GM18868 (cell line): ENCODE measurements around the gene ZDHHC14.
"Not testable (repeated sequence)": the region's sequence is repeated elsewhere in the genome, so short reads cannot be mapped to it uniquely, and the experiment has no call there.

Experiments
- ATAC-seq: cut with Tn5 transposase; IDR thresholded peaks from one replicate; pipeline ENCODE4 v1.9.1; 2021; ENCODE audit warnings: mild to moderate bottlenecking, moderate library complexity; ENCODE audit not compliant: unreplicated experiment

The ZDHHC14 gene

DNA sequence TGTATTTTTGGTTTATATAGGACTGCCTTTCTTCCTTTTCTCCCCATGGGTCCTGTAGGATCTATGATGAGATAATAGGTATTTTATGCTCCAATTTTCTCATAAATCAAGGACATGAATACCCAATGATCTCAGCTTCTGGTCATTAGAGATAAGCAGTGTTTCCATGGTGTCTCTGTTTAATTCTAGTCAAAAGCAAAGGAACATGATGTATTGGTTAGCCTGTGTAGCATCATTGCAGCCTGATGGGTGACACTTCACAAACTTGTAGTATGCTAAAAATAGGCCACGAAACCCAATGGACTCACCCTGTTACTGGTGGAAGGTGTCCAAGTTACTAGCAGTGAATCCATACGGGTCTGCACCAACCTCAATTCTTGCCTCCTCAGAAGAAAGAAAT lies 325.9 kb downstream of the ZDHHC14 start:
- ATAC-seq = no peak

DNA sequence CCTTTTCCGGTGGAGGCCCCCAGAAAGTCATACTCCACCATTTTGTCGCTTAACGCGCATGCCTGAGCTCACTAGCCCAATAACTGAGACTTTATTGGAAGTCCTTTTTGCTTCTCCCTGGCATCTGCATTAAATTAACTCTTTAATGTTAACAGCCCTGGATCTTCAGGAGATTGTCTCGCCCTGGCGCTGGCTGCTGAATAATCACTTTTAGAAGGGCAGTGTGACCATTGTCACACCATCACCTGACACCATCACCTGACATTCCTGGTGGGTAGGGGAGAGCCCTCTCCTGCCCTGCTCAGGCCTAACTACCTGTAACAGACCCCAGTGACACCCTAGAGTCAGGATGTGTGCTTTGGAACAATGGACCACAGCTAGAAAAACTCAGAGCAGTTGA lies 326.6 kb downstream of the ZDHHC14 start:
- no peak for ATAC-seq

DNA sequence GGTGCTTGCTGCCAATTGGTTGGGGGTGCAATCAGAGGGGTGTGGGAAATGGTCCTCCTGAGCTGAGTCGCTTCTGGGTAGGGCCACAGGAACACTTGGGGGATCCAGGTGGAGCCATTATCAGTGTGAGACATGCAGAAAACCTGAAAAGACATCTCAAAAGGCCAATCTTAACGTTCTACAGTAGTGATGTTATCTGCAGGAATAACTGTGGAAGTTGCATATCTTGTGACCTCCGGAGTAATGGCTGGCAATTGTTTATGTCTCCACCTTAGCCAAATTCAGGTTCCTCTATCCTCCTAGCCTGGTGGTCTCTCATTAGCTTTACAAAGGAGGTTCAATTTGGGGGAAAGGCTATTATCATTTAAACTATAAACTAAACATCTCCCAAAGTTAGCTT lies 327.2 kb downstream of the ZDHHC14 start:
- ATAC-seq = no peak

DNA sequence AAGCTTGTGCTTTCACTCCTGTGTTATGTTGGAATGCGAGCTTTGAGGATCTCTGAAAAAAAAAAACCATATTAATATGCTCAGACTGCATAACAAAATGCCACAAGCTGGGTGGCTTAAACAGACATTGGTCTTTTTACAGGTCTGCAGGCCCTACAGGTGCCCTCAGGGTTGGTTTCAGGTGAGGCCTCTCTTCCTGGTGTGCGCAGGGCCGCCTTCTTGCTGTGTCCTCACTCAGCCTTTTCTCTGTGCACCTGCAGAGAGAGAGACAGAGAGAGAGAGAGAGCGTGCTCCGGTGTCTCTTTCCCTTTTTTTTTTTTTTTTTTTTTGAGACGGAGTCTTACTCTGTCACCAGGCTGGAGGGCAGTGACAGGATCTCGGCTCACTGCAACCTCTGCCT lies 327.9 kb downstream of the ZDHHC14 start:
- no peak for ATAC-seq

DNA sequence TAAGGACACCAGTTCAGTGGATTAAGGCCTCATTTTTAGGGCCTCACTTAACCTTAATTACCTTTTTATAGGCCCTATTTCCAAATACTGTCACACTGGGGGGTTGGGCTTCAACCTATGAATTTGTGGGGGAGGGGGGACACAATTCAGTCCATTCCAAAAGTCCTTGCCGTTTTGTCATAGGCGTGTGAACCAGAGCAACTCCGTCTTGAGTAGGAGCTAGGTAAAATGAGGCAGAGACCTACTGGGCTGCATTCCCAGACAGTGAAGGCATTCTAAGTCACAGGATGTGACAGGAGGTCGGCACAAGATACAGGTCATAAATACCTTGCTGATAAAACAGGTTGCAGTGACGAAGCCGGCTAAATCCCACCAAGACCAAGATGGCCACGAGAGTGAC lies 328.6 kb downstream of the ZDHHC14 start:
- no peak for ATAC-seq

DNA sequence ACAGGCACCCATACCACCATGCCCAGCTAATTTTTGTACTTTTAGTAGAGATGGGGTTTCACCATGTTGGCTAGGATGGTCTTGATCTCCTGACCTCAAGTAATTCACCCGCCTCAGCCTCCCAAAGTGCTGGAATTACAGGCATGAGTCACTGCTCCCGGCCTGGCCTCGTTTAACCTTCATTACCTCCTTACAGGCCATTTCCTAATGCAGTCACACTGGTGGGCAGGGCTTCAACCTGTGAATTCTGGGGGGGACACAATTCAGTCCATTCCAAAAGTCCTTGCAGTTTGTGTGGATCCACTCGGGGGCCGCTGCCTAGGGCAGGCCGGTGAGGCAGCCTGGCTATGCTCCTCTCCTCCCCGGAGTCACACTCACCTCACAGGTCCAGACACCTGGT lies 329.6 kb downstream of the ZDHHC14 start:
- ATAC-seq = no peak

DNA sequence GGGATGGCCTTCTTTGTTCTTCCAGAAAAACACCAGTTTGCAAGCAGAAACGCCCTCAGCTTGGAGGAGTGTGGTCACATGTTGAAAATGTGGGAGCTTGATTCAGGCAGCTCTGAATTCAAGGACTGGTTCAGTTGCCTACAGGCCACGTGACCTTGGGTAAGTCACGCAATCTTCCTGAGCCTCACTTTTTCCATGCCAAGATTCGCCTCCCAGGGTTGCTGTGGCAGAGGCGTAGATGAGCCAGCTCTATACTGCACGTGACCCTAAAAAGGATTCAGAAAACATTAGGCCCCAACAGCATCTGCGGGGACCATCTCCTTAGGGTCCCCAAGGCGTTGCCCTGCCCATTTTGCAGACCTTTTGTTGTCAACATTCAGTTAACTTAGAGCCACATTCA lies 330.1 kb downstream of the ZDHHC14 start:
- no peak for ATAC-seq

DNA sequence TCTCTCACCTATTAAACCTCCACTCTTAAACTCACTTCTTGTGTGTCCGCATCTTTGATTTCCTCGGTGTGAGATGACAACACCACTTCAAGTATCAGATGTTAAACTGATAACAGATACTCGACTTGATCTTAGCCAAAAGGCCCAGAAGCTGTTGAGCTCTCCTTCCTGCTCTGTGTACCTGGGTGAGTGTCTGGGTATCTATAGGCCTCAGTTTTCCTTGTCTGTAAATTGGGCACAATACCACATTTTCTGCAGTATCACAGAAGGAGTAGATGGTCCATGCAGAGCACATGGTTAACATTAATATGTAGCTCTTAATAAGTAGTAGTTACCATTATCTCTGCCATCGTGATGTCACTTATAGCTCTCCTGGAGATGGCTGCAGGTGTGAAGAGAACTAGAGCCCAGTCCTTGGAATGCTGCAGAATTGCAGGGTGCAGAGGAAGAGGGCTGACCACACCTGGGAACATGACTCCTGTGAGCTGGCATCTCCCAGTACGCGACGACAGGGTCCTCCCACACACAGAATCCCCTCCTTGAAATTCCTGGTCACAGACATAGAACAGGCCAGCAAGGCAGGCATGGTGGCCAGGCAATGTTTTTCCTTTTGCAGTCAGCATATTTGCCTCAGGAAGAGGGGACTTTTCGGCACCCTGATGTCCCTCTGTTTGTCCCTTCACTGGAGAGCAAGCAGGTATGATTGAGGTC lies 331.8 kb downstream of the ZDHHC14 start:
- no peak for ATAC-seq

DNA sequence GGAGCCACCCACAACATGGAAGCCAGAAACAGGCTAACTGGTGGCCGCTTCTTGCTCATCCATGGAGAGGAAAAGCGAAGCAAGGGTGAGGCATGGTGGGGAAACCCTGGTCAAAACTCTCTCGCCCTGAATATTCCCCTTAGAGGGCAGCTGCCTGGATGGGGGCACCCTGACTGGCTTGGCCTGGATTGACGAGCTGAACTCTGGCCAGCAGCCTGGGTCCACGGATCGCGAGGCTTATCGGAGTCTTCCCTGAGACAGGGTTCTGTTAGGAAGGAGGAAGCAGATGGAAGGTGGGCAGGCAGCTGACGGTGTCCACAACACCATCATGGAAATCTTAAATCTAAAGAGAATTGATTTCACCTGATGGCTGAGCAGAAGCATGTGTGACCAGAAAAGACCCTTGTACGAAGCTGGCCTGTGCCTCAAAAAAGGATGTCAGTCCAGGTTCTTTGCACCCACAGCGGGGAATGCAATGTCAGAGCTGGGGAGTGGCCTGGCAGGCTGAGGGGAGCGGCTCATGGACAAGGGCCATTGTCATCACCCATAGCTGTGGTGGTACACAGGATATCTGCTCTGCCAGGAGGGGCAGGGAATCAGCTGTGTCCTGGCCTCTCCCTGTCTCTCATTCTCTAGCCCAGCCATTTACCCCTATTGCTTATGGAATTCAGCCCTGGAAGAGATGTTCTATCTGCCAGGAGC lies 332.6 kb downstream of the ZDHHC14 start:
- ATAC-seq = no peak

DNA sequence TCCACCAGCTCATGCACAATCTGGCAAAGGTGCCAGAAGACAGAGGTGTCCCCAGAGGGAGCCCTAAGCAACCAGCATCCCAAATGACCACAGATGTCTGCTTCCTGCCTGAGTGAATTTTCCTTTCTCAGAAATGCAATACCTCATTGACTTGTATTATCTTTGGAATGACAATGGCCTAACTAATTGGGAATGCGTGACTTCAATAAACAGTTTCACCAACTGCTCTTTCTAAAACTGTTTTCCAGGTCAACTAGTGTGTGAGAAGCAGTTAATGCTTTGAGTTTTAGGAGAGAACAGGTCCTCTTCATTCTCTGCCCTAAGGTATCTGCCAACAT lies 333.1 kb downstream of the ZDHHC14 start:
- no peak for ATAC-seq

DNA sequence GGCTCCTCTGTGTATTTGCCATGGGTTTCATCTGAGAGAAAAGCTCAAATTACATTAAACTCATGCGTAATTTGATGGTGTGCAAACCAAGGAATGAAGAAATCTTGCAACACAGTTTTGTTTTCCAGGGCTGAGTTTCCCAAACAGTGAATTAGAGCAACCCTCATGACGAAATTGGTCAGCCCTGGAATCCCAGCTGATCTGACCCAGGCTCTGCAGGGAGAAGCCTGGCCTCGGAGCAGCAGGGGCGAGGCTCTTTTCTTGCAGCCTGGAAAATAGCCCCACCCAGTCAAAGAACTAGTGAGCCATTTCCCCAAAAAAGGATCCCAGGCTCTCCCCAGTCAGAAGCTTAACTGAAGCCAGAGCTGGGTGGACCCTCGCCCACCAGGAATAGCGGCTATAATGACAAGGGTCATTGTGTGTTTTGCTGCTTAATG lies 334.8 kb downstream of the ZDHHC14 start:
- no peak for ATAC-seq

DNA sequence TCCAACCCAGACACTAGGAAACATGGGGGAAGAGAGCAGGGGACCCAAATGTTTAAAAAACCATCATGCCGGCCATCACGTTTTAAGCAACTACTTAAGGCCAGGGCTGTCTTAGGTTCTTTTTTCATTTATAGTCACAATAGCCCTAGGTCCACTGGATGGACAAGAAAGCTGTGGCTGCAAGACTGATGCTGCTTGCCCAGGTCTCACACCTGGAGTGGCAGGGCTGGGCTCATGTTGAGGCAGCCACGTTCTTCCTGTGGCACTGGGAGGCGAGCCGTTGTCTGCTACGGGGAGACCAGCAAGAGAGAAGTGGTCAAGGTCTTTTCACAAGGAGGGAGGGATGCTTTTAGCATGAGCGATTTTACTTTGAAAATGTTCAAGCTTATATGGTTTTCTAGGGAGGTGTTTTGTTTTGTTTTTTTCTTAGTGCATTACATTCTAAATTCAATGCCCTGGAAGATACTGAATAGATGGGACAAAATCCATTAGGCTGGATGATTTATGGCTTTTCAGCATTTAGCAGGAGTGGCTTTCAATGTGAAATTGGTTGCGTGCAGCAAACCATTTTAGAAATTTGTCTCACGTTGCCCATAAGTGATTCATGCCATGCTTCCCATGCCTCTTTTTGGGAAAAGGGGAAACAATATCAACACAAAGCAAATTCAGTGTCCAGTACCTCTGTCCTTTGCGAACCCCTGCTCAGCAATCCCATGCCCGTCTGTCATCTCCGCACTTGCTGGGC lies 335.4 kb downstream of the ZDHHC14 start:
- no peak for ATAC-seq

DNA sequence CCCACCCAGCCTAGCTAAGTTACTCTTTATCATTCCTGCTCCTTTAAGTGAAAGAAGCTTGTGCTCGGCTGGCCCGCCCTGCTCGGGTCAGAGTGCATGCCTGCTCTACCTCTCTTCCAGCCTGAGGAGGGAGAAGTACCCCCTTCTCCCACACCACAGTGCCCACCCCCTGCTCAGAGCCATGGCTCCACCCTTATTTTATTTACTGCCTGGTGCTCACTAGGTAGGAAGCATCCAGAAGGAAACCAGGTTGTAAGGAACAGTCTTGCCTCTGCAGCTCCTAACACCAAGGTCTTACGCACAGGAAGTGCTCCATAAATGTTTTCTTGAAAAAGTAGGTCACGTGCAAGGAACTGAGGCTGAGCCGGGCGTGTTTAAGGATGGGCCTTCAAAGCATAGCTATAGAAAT lies 336.4 kb downstream of the ZDHHC14 start:
- ATAC-seq = no peak

DNA sequence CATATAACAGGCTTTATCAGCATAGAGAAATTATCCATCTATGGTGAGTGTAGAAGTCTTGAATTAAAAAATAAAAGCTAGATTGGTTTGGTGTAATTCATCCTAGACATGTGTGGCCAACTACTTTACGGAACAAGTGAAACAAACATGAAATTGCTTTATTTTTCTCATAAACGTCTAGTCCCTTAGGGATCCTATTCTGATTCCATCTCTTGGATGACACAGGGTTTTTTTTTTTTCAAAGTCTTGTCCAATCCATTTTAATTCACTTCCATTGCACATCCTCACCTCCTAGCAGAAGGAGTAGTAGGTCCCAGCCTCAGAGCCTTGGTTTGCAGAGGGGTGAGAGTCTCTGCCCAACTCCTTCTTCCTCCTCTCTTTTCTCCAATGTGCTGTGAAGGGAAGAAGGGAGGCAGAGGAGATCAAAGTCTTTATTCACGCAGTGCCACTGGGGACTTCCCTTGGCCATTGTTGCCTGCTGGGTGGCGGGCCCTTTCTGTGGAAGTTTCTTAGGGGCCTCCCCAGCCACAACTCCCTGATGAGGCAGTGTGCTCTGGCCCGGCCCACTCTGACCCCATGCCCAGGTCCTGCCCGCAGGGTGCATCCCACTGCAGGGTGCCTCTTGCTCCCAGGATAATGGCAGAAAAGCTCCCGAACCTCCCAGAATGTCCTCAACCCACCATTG lies 337.7 kb downstream of the ZDHHC14 start:
- no peak for ATAC-seq

DNA sequence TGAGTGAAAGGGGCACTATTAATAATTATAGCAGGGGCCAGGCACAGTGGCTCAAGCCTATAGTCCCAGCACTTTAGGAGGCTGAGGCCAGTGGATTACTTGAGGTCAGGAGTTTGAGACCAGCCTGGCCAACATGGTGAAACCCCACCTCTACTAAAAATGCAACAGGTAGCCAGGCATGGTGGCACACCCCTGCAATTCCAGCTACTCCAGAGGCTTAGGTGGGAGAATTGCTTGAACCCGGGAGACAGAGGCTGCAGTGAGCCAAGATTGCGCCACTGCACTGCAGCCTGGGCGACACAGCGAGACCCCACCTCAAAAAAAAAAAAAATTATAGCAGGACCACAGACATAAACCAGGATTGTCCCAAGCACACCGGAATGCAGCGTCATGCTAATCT lies 340.0 kb downstream of the ZDHHC14 start:
- not testable (repeated sequence) for ATAC-seq

DNA sequence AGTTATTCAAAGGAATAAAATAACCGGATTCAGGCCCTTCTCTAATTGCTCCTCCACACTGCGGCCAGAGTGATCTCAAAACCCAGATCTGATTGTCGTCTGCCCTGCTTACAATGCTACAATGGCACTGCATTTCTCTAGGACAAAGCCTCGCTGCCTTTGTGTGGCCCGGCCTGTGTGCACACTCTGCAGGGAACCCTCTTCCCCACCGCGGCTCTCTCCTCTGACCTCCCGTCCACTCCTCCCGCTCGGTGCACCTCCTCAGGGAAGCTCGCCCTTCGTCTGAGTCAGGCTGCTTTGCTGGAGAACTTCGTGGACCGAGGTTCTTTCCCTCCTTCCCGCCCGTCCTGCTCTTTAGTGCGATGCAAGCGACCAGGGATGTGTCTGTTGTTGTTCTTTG lies 340.4 kb downstream of the ZDHHC14 start:
- no peak for ATAC-seq

DNA sequence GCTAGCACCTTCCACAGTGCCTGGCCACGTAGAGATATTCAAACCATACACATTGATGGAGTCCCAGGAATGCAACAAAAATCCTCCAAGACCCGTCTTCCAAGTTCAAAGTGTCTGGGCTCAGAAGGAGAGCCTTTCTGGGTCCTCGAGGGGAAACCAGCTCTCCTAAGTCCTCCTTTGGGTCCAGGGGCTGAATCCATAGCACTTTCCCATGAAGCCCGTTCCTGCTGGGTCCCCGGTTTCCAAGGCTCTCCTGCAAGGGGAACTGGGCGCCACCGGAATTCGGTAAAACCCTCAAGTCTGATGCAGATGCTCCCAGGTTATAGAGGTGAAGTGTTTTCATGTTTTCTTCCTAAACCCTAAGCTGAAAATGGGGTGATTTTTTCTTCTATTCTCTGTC lies 340.8 kb downstream of the ZDHHC14 start:
- no peak for ATAC-seq

DNA sequence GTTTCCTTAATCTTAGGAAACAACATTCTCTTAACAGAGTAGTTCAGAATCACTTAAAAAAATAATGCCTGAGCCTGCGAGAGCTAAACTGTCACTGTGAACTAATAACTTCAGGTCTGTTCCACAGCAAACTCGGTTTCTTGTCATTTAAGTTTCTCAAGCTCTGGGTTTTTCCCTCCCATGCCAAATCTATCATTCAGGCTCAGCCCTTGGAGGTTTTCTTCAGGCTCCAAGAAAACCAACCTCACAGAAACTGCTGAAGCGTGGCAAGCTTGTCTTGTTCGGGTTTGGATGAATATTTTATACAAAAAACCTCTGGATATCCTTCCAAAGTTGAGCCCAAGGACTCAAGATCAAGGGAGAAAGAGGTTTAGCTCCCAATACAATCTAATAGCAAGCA lies 342.4 kb downstream of the ZDHHC14 start:
- no peak for ATAC-seq

DNA sequence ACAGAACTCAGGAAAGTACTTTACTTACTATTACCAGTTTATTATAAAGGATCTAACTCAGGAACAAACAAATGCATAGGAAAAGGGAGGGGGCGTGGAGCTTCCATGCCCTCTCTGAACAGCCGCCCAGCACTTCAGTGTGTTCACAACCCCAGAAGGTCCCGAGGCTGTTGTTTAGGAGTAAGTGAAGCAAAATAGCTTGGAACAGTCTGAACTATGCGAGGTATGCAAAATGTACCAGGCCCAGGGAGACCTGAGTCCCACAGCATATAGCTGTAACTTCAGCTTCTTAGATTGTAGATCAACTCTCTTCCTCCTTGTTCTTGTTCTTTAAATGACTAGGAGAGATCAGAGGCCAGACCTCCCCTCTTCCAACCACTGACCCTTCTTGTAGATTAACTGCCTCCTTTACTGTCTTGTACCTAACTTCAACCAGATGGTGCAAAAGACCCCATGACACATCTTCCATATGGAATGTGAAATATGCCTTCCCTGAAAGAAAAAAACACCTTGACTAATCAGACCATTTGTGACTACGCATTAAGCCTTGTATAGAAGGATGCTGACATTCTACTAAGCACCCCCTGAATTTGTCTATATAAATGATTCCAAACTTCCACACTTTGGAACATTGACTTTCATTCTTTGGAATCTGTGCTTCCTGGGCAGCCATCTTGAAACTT lies 343.3 kb downstream of the ZDHHC14 start:
- ATAC-seq = no peak

DNA sequence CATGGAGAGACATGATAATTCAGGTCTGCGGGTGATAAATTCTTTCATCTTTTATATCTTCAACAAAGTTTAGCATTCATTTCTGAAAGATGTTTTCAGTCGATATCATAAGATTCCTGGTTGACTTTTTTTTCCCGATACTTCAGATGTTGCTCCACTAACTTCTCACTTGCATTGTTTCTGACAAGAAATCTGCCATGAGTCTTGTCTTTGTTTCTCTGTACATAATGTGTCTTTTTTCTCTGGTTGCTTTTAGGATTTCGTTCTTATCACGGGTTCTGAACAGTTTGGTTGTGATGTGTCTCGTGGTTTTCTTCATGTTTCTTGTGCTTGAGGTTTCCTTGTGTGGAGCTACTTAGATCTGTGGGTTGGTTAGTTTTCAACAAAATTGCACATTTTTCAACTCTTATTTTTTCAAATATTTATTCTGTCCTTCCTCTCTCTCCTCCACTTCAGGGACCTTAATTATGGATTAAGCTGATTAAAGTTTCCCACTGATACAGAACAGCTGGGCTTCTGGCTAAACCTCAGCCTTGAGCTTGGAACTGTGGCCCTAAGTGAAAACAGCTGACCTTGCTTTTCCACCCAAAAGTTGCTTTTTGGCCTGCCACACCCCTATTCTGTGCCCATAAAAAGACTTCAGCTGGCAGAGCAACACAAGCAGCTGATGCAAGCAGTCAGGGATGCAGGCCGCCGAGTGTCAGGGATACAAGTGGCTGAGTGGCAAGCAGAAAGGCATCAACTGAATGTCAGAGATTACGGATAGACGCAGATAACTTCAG lies 344.2 kb downstream of the ZDHHC14 start:
- ATAC-seq = no peak
